ENCODE measurements around the gene CAMK2B.

DNA sequence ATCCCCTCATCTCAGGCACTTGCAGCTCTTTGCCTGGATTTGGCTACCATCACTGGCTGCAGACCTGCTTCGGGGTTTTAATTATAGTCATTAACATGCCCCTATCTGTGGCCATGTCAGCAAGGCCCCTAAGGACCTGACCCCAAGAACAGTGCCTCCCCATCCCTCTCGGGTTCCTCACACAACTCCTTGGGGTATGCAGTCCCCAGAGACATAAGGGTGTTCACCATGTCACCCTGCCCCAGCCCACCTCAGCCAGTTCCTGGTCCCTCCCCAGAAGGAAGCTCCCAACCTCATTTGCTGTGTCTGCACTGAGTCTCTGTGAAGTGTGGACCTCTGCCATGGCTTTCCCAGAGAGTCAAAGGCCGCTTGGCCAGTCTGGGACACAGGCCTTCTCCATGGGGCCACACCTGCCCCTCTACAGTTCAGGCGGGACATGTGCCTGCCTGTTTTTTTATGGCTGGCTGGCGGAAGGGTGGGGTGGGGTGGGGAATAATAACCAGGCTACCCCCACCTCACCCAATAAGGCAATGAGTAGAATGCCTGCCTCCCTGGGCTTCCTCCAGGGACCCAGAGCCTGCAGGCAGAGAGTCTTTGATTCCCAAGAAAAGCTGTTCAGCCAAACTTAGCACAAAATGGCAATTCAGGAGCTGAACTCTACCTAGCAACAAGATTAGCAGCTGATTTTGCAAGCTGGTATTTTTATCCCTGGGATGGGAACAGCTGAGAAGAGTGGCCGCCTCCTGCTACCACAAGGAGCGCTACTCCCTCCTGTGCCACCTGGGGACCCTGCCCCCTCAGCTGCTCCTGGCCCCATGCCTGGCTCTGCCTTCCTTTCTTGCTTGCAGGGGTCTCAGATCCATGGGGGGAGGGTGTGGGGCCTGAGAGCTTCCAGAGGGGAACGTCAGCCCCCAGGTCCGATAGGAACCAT, 23.7 kb upstream of the CAMK2B start:
- TF ChIP-seq KLF11 (CRISPR knock-in tag; IDR thresholded peaks at IDR 0.05) (no peak), CBX5 (CRISPR knock-in tag; IDR thresholded peaks at IDR 0.05; ENCODE audit: borderline replicate concordance) (no peak)
- TF ChIP-seq, protein P1, sequence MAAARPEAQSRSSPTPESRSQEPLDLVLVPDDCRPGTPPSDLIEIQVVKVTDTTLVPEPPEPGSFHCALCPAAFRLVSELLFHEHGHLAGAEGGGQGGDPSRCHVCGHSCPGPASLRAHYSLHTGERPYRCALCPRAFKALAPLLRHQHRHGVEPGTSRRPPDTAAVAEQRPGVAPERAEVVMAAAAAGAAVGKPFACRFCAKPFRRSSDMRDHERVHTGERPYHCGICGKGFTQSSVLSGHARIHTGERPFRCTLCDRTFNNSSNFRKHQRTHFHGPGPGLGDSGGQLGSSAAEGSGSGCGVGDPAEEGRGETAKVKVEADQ (CRISPR knock-in tag; IDR thresholded peaks at IDR 0.05; ENCODE audit: borderline replicate concordance), result no peak
- TF ChIP-seq, protein P2, sequence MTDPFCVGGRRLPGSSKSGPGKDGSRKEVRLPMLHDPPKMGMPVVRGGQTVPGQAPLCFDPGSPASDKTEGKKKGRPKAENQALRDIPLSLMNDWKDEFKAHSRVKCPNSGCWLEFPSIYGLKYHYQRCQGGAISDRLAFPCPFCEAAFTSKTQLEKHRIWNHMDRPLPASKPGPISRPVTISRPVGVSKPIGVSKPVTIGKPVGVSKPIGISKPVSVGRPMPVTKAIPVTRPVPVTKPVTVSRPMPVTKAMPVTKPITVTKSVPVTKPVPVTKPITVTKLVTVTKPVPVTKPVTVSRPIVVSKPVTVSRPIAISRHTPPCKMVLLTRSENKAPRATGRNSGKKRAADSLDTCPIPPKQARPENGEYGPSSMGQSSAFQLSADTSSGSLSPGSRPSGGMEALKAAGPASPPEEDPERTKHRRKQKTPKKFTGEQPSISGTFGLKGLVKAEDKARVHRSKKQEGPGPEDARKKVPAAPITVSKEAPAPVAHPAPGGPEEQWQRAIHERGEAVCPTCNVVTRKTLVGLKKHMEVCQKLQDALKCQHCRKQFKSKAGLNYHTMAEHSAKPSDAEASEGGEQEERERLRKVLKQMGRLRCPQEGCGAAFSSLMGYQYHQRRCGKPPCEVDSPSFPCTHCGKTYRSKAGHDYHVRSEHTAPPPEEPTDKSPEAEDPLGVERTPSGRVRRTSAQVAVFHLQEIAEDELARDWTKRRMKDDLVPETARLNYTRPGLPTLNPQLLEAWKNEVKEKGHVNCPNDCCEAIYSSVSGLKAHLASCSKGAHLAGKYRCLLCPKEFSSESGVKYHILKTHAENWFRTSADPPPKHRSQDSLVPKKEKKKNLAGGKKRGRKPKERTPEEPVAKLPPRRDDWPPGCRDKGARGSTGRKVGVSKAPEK (CRISPR knock-in tag; IDR thresholded peaks at IDR 0.05; ENCODE audit: borderline replicate concordance), result no peak
- TF ChIP-seq, protein P3, sequence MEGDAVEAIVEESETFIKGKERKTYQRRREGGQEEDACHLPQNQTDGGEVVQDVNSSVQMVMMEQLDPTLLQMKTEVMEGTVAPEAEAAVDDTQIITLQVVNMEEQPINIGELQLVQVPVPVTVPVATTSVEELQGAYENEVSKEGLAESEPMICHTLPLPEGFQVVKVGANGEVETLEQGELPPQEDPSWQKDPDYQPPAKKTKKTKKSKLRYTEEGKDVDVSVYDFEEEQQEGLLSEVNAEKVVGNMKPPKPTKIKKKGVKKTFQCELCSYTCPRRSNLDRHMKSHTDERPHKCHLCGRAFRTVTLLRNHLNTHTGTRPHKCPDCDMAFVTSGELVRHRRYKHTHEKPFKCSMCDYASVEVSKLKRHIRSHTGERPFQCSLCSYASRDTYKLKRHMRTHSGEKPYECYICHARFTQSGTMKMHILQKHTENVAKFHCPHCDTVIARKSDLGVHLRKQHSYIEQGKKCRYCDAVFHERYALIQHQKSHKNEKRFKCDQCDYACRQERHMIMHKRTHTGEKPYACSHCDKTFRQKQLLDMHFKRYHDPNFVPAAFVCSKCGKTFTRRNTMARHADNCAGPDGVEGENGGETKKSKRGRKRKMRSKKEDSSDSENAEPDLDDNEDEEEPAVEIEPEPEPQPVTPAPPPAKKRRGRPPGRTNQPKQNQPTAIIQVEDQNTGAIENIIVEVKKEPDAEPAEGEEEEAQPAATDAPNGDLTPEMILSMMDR (CRISPR knock-in tag; IDR thresholded peaks at IDR 0.05), result peak; percentile 41; the same call in 1 of the 2 replicates
- TF ChIP-seq, protein P4, sequence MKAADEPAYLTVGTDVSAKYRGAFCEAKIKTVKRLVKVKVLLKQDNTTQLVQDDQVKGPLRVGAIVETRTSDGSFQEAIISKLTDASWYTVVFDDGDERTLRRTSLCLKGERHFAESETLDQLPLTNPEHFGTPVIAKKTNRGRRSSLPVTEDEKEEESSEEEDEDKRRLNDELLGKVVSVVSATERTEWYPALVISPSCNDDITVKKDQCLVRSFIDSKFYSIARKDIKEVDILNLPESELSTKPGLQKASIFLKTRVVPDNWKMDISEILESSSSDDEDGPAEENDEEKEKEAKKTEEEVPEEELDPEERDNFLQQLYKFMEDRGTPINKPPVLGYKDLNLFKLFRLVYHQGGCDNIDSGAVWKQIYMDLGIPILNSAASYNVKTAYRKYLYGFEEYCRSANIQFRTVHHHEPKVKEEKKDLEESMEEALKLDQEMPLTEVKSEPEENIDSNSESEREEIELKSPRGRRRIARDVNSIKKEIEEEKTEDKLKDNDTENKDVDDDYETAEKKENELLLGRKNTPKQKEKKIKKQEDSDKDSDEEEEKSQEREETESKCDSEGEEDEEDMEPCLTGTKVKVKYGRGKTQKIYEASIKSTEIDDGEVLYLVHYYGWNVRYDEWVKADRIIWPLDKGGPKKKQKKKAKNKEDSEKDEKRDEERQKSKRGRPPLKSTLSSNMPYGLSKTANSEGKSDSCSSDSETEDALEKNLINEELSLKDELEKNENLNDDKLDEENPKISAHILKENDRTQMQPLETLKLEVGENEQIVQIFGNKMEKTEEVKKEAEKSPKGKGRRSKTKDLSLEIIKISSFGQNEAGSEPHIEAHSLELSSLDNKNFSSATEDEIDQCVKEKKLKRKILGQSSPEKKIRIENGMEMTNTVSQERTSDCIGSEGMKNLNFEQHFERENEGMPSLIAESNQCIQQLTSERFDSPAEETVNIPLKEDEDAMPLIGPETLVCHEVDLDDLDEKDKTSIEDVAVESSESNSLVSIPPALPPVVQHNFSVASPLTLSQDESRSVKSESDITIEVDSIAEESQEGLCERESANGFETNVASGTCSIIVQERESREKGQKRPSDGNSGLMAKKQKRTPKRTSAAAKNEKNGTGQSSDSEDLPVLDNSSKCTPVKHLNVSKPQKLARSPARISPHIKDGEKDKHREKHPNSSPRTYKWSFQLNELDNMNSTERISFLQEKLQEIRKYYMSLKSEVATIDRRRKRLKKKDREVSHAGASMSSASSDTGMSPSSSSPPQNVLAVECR (CRISPR knock-in tag; IDR thresholded peaks at IDR 0.05; ENCODE audit: borderline replicate concordance), result no peak
